GM21825 (cell line): Measurements from ENCODE around the gene DENND4B.
"Not testable (repeated sequence)": the region's sequence is repeated elsewhere in the genome, so short reads cannot be mapped to it uniquely, and the experiment has no call there.

ENCODE experiments used
- ATAC-seq: cut with Tn5 transposase; IDR thresholded peaks from one replicate; pipeline ENCODE4 v1.9.1; 2021; ENCODE audit warnings: mild to moderate bottlenecking, moderate library complexity; ENCODE audit not compliant: unreplicated experiment

DENND4B gene

DNA sequence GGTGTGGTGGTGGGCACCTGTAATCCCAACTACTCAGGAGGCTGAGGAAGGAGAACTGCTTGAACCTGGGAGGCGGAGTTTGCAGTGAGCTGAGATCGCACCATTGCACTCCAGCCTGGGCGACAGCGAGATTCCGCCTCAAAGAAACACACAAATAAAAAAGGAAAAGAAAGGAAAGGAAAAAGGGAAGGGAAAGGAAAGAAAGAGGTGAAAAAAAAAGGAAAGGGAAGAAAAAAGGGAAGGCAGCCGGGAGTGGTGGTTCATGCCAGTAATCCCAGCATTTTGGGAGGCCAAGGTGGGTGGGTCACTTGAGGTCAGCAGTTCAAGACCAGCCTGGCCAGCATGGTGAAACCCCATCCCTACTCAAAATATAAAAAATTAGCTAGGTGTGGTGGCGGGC, 55.5 kb downstream of the DENND4B start:
- ATAC-seq: not testable (repeated sequence)

DNA sequence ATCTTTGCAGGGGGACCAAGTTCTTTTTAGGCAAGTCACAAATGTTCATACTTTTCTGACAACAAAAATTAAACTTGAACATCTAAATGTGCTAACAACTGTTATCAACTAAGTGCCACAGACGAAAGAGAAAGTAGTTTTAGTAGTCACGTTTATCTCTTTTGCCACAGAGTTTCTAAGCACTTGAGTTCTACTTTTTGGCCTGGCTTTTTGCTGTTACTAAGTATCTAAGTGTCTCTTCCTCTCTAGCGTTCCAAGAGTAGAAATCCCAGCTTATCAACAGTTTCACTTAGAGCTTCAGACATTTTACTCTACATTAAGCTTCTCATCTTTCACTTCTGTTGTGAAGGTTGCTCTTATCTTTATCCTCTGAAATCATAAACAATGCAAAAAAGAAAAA, 58.0 kb downstream of the DENND4B start:
- no peak for ATAC-seq

DNA sequence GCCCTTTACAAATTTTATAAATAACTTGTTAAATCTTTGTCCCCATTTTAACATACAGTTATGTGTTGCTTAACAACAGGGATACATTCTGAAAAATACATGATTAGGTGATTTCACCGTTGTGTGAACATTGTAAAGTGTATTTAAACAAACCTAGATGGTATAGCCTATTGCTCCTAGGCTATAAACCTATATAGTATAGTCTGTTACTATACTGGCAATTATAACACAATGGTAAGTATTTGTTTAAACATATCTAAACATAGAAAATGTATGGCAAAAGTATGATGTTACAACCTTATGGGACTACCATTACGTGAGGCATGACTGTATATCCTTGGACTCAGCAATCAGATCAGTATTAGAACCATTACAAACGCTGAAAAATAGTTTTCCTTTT, 60.4 kb downstream of the DENND4B start:
- ATAC-seq: no peak

DNA sequence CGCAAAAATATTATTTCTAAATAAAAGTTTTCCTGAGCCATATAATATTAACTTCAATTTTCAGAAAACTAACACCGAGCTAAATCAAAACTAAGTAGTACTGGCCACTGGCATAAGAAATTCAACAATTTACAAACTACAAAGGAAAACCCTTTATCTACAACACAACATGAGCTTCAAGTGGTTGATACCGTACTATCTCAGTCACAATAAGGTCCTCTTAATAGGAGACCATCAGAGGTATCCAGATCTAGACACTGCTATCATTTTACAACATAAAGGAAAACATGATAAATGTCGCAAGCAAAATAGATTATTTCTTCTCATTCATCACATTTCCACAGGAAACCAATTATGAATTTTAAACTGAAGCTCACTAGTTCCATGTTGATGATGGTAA, 63.3 kb downstream of the DENND4B start:
- no peak for ATAC-seq

DNA sequence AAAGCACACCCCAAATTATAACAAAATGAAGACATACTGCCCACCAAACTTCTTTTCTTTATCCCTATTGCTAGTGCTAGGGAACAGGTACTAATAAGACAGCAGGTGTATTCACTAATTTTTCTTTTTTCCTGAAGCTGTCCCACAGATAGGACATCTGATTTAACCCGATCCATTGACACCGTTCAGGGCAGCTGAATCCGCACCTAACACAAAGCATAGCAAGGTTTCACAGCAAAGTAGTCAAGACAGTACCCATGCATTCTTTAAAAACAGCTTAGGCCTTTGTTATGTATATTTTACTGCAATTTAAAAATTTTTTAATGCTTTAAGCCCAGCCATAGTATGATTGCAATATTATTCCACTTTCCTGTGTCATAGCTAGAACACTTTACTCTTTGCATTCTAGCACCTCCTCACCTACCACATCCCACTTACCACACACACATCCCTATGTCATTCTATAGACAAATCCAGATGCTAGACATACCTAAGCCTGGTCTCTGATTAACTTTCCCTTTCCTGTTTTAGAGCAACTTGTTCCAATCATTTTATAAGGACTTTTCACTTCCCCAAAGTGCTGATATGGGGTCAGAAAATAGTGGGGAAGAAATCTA, 64.1 kb downstream of the DENND4B start:
- ATAC-seq: no peak

DNA sequence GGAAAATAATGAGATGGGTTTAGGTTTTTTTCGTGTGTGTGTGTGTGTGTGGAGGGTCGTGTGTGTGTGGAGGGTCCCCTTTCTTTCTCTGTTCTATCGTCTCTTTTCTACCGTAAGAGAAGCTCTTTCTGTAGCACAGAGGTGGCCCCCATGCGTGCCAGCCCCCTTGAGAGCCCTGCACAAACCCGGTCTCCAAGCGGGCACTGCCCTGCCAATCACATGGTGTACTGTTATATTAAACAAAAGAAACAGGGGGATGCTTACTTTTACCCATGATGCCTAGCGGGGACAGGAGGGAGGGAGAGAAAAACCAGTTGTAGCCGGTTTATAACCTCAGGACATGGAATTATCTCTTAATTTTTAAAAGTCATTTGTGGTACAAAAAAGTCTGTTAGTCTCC, 64.8 kb downstream of the DENND4B start:
- ATAC-seq: no peak

DNA sequence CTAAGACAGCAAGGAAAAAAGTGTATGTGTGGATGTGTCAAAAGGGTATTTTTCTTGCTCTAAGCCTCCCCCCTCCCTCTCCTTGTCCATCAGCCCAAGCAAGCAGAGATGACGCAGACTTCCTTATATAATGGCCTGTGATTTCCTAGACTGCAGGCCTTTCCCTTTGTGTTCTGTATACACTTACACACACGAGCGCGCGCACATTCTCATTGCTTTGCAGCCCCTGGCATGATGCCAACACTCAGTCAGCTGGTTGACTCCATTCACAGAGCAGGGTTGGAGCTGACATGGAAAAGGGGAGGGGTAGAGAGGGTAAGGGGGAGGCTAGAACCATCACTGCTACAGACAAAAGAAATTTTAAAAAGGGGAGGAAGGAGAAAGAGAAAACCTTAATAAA, 65.6 kb downstream of the DENND4B start:
- ATAC-seq: no peak

DNA sequence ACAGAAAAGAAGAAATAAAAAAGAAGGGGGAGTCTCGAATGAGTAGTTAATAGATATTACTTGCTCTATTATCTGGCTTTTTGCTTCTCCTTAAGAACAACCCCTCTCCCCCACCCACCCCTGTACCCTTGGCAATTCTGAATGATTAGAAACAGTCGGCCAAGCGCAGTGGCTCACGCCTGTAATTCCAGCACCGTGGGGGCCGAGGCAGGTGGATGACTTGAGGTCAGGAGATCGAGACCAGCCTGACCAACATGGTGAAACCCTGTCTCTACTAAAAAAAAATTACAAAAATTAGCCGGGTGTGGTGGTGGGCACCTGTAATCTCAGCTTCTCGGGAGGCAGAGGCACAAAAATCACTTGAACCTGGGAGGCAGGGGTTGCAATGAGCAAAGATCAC, 66.5 kb downstream of the DENND4B start:
- no peak for ATAC-seq
